DMS53 treated with DMSO at 0.1 percent for 48 hours (cell line): ENCODE measurements around the gene DUSP7.
"Not testable (repeated sequence)": the region's sequence is repeated elsewhere in the genome, so short reads cannot be mapped to it uniquely, and the experiment has no call there.

ENCODE experiments used
- DNase-seq: peaks from one replicate; lab custom pipeline; 2025; ENCODE audit not compliant: unreplicated experiment; lab: John Stamatoyannopoulos, UW

The DUSP7 gene

GRCh38 chr3:52049503-52049902 is 6.9 kb downstream of the DUSP7 start:
- DNase-seq, result no peak

DNA sequence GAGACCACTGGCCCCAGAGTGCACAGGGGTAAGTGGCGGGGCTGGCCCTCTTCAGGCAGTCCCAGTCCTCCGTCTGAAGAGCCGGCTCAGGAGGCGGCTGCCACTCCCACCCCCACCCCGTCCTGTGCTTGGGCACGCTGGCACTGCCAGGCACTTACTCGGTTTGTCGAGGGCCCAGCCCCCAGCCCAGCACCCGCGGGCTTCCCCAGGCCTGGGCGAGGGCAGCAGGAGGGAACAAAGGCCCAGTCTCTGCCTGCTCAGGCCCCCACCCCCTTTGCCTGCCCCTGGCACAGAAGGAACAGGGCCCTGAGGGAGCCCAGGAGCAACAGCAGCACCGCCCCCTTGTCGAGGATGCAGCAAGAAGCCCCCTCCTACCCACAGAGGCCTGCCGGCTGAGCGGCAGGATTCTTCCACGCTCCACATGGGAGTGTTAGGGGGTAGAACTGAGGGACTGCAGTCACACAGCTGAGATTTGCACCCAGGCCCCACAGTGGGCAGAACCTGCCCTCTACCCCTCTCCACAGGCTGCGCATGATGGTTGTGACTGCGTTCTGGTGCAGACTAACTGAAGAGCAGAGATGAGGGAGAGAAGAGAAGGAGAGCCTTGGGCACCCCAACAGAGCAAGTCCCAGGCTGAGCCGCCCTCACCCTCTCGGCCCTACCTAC is 8.9 kb downstream of the DUSP7 start:
- DNase-seq, result no peak

GRCh38 chr3:52046902-52047239 is 9.5 kb downstream of the DUSP7 start:
- DNase-seq, result no peak

GRCh38 chr3:52046186-52046901 is 10.0 kb downstream of the DUSP7 start:
- no peak for DNase-seq

DNA sequence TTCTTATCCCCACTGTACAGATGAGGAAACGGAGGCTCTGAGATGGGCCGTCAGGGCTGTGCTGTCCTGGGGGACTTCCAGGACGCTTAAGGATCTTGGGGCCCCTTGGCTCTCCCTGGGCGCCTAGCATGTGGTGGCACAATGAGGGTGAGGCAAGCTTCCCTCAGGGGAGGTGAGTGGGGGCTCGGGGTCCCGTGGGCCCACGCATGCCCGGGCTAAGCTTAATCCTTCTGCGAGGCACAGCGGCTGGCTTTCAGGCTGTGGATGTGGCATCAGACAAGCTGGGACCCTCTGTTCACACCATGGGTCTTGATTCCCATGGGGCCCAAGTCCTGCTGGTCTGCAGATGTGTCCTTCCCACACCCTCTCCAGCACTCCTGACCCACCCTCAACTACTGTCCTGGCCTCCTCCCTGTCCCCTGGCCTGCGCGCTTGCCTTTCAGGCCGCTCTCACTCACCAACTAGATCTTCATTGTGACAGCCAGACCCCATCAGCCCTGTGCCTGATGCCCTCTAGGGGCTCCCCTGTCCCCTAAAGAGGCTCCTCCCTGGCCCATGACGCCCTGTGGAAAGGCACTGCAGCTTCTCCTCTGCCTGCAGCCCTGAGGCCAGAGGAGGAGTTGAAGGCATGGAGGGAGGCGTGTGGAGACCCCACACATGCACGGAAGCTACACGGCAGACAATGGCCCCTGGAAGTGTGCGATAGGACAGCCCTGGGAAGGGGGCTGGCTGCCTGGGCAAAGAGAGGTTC is 11.3 kb downstream of the DUSP7 start:
- no peak for DNase-seq

- no peak for DNase-seq
Measured at GRCh38 chr3:52043750-52044149, 12.6 kb downstream of the DUSP7 start.

- not testable (repeated sequence) for DNase-seq
Measured at GRCh38 chr3:52043039-52043438, 13.3 kb downstream of the DUSP7 start.

GRCh38 chr3:52041118-52041731 is 15.1 kb downstream of the DUSP7 start:
- no peak for DNase-seq

GRCh38 chr3:52040600-52040999 is 15.8 kb downstream of the DUSP7 start:
- no peak for DNase-seq

GRCh38 chr3:52039846-52040245 is 16.5 kb downstream of the DUSP7 start:
- DNase-seq, result no peak

DNA sequence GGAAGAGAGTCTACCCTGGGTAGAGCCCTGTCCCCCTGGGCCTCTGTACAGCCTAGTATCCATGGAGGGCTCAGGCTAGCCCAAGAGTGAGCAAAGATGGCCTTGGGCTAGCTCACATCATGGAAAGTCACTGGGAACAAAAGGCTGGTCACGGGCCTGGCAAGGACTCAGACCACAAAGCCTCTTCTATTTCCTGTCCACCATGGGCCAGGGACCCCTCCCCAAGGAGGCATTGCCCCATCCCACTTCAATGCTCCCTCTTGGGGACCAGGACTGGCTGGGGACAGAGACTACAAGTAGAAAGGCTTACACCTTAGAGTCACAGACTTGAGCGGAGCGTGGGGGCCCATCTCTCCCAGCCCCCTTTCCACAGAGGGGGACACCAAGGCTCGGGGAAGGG is 16.9 kb downstream of the DUSP7 start:
- DNase-seq, result no peak

DNA sequence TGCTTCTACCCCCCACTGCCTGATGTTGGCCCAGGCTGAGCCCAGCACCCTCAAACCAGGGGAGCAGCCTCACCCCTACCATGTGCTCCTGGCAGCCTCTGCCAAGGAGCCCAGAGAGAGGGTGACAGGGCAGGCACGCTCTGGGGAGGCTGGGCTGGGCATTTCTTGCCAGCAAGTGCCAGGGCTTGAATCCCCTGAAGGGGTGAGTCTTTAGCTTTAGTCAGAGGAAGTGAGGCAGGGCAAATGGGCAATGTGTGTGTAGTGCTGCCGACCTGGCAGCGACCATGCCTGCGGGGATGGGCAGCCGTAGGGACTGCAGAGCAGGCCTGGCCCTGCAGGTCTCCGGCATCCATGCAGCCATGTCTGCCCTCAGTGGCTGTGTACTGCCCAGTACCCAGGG is 18.1 kb downstream of the DUSP7 start:
- no peak for DNase-seq

DNA sequence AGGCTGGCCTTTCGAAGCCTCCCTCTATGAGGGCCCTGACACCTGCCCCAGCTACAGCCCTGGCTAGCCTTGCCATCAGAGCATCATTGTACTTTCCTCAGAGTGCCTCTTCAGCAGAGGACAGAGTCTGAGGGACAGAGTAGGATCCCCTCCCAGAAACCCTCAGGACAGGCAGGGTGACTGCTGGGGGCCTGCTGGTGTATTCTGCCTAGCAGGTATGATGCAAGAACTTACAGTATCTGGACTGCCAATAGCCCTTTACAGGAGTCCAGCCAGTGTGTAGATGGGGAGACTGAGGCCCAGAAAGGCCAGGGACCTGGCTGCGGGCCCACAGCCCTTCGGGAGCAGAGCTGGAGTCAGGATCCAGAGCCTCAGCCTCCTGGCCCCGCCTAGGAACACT is 19.1 kb downstream of the DUSP7 start:
- DNase-seq, result no peak

DNA sequence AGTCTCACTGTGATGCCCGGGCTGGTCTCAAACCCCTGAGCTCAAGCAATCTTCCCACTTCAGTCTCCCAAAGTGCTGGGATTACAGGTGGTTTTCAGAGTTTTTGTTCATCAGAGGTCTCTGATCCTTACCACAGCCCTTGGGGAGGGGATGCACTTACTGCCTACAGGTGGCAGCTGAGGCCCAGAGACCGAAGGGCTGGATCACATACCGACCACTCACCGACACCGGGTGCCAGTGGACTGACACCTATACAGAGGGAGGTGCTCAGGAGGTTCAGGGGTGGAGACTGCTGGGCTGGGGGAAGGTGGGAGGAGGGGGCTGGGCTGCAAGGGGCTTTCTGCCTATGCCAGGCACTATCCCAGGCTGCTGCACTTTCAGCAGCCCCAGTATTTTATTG is 19.5 kb downstream of the DUSP7 start:
- no peak for DNase-seq

GRCh38 chr3:52036222-52036694 is 20.1 kb downstream of the DUSP7 start:
- DNase-seq, result no peak

- no peak for DNase-seq
Measured at GRCh38 chr3:52034651-52035050, 21.7 kb downstream of the DUSP7 start.

- no peak for DNase-seq
Measured at GRCh38 chr3:52034212-52034611, 22.2 kb downstream of the DUSP7 start.

DNA sequence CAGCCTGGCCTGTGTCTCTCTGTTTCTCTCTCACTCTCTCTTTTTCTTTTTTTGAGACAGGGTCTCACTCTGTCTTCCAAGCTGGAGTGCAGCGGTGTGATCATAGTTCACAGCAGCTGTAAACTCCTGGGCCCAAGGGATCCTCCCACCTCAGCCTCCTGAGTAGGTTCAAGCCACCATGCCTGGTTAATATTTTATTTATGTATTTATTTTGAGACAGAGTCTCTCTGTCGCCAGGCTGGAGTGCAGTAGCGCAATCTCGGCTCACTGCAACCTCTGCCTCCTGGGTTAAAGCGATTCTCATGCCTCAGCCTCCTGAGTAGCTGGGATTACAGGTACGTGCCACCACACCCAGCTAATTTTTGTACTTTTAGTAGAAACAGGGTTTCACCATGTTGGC is 22.6 kb downstream of the DUSP7 start:
- not testable (repeated sequence) for DNase-seq

DNA sequence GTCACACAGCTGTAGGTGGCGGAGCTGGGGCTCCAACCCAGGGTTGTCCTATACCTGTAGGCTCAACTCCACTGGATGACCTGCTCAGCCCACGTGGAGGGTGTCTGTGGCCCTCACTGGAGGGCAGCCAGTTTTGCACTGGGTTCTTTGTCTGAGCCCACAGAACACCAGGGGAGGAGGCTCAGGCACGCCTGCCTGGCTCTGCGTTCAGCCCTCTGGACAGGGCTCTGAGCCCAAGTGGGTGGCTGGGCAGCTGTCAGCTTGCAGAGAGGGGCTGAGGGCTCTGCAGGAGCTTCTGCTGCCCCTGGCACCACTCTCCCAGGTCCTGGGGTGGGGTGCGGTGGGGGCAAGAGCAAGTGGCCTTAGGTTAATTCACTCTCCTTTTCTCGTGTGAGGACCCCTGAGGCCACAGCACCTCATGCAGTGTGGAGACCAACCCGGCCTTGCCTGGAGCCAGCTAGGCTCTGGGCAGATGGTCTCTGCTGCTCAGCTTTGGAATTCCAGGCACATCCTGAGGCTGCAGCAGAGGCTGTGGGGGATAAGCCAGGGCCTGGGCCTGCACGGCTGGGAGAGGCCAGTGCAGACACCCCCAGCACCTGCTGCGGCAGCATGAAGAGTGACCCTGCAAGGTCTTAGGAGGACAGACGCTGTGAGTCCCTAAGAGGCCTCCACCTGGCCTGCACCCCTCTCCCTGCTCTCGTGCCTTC is 23.5 kb downstream of the DUSP7 start:
- DNase-seq, result no peak

GRCh38 chr3:52031896-52032295 is 24.5 kb downstream of the DUSP7 start:
- DNase-seq, result no peak

DNA sequence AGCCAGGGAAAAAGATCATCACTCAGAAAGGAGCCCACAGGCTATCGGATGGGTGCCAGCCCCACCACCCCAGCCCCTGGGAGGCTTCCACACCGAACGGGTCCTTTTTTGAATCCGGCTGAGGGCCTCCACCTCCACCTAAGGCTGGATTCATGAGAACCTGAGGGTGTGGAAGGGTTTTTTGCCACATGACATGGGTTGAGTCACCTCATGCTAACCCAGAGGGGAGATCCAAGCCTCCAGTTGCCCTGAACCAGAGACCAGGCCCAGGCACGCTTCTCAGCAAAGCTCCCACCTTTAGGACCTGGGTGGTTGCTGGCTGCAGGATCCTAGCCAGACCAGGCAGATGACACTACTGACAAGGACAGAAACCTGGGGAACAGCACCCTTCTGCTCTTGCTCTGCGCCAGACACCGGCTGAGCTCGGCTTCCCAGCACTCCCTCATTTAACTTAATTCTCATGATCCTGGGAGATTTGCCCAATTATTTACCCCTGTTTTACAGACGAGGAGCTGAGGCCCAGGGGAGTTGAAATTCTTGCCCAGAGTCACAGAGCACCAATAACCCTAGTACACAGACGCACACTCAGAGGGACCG is 25.6 kb downstream of the DUSP7 start:
- DNase-seq, result no peak
